ENCODE data around the gene FCN1. TPM values are rescaled to one million over a fixed set of nuclear protein-coding genes. Genes with fewer than 3 reads are reported as not detected.
"Not testable (repeated sequence)": the region's sequence is repeated elsewhere in the genome, so short reads cannot be mapped to it uniquely, and the experiment has no call there.

The FCN1 gene
- total and polyA plus RNA-seq, 2 donors = 1.9 to 3.6 TPM

- no peak overlapping the region for H3K27ac ChIP-seq (ENCODE audit: low read depth)
- H3K4me1 ChIP-seq (ENCODE audit: insufficient read depth) = no peaks in the 10 kb centered on the region
- DNase-seq (ENCODE audit: extremely low spot score) = no peak
- 86% methylated on average over 17 of the region's 17 CpGs for WGBS
- H3K4me3 ChIP-seq (ENCODE audit: low read depth, low read length) = no peak overlapping the region
- H3K36me3 ChIP-seq (ENCODE audit: insufficient read depth) = no peaks in the 10 kb centered on the region
Observed at GRCh38 chr9:134869554-134870300, 48.0 kb downstream of the FCN1 start.

- no peak overlapping the region for H3K4me3 ChIP-seq (ENCODE audit: low read depth, low read length)
- H3K36me3 ChIP-seq (ENCODE audit: insufficient read depth) = no peaks in the 10 kb centered on the region
- H3K4me1 ChIP-seq (ENCODE audit: insufficient read depth) = no peaks in the 10 kb centered on the region
- no peak for DNase-seq (ENCODE audit: extremely low spot score)
- WGBS = 88% methylated on average over 25 of the region's 25 CpGs
- H3K27ac ChIP-seq (ENCODE audit: low read depth) = no peak overlapping the region
Observed at GRCh38 chr9:134868751-134869553, 48.8 kb downstream of the FCN1 start.

GRCh38 chr9:134867917-134868750, 49.6 kb downstream of the FCN1 start:
- no peak for DNase-seq (ENCODE audit: extremely low spot score)
- no peak overlapping the region for H3K4me3 ChIP-seq (ENCODE audit: low read depth, low read length)
- no peak overlapping the region for H3K27ac ChIP-seq (ENCODE audit: low read depth)
- no peaks in the 10 kb centered on the region for H3K4me1 ChIP-seq (ENCODE audit: insufficient read depth)
- WGBS = 94% methylated on average over 22 of the region's 22 CpGs
- H3K36me3 ChIP-seq (ENCODE audit: insufficient read depth) = no peaks in the 10 kb centered on the region

GRCh38 chr9:134864821-134865190, 52.9 kb downstream of the FCN1 start:
- Histone ChIP-seq H3K36me3 (ENCODE audit: insufficient read depth) (no peaks in the 10 kb centered on the region), H3K4me1 (ENCODE audit: insufficient read depth) (no peaks in the 10 kb centered on the region), H3K27ac (ENCODE audit: low read depth) (no peak overlapping the region), H3K4me3 (ENCODE audit: low read depth, low read length) (no peak overlapping the region)
- DNase-seq (ENCODE audit: extremely low spot score) = no peak
- WGBS = 91% methylated on average over 13 of the region's 13 CpGs

- no peaks in the 10 kb centered on the region for H3K4me1 ChIP-seq (ENCODE audit: insufficient read depth)
- no peaks in the 10 kb centered on the region for H3K36me3 ChIP-seq (ENCODE audit: insufficient read depth)
- no peak overlapping the region for H3K4me3 ChIP-seq (ENCODE audit: low read depth, low read length)
- no peak overlapping the region for H3K27ac ChIP-seq (ENCODE audit: low read depth)
- 60% methylated on average over 28 of the region's 28 CpGs for WGBS
- DNase-seq (ENCODE audit: extremely low spot score) = no peak
Observed at GRCh38 chr9:134863941-134864820, 53.5 kb downstream of the FCN1 start.

GRCh38 chr9:134863306-134863902, 54.3 kb downstream of the FCN1 start:
- Histone ChIP-seq H3K36me3 (ENCODE audit: insufficient read depth) (no peaks in the 10 kb centered on the region), H3K4me1 (ENCODE audit: insufficient read depth) (no peaks in the 10 kb centered on the region), H3K27ac (ENCODE audit: low read depth) (no peak overlapping the region), H3K4me3 (ENCODE audit: low read depth, low read length) (no peak overlapping the region)
- no peak for DNase-seq (ENCODE audit: extremely low spot score)
- 96% methylated on average over 16 of the region's 16 CpGs for WGBS

- no peak overlapping the region for H3K27ac ChIP-seq (ENCODE audit: low read depth)
- DNase-seq (ENCODE audit: extremely low spot score) = no peak
- 92% methylated on average over 17 of the region's 17 CpGs for WGBS
- no peaks in the 10 kb centered on the region for H3K4me1 ChIP-seq (ENCODE audit: insufficient read depth)
- no peaks in the 10 kb centered on the region for H3K36me3 ChIP-seq (ENCODE audit: insufficient read depth)
- no peak overlapping the region for H3K4me3 ChIP-seq (ENCODE audit: low read depth, low read length)
Observed at GRCh38 chr9:134861595-134862334, 55.9 kb downstream of the FCN1 start.

- WGBS = 89% methylated on average over 13 of the region's 13 CpGs
- DNase-seq (ENCODE audit: extremely low spot score) = no peak
- no peak overlapping the region for H3K27ac ChIP-seq (ENCODE audit: low read depth)
- no peaks in the 10 kb centered on the region for H3K36me3 ChIP-seq (ENCODE audit: insufficient read depth)
- H3K4me1 ChIP-seq (ENCODE audit: insufficient read depth) = no peaks in the 10 kb centered on the region
- no peak overlapping the region for H3K4me3 ChIP-seq (ENCODE audit: low read depth, low read length)
Observed at GRCh38 chr9:134860510-134860909, 57.2 kb downstream of the FCN1 start.

- DNase-seq (ENCODE audit: extremely low spot score) = no peak
- no peak overlapping the region for H3K4me3 ChIP-seq (ENCODE audit: low read depth, low read length)
- no peaks in the 10 kb centered on the region for H3K4me1 ChIP-seq (ENCODE audit: insufficient read depth)
- H3K36me3 ChIP-seq (ENCODE audit: insufficient read depth) = no peaks in the 10 kb centered on the region
- no peak overlapping the region for H3K27ac ChIP-seq (ENCODE audit: low read depth)
- WGBS = 69% methylated on average over 11 of the region's 11 CpGs
Observed at GRCh38 chr9:134858051-134858841, 59.5 kb downstream of the FCN1 start.

- H3K4me3 ChIP-seq (ENCODE audit: low read depth, low read length); H3K27ac ChIP-seq (ENCODE audit: low read depth); DNase-seq (ENCODE audit: extremely low spot score); H3K4me1 ChIP-seq (ENCODE audit: insufficient read depth); H3K36me3 ChIP-seq (ENCODE audit: insufficient read depth): not testable (repeated sequence)
- 93% methylated on average over 2 of the region's 2 CpGs for WGBS
Observed at GRCh38 chr9:134857451-134857850, 60.3 kb downstream of the FCN1 start.

- Histone ChIP-seq H3K36me3 (ENCODE audit: insufficient read depth) (no peaks in the 10 kb centered on the region), H3K27ac (ENCODE audit: low read depth) (no peak overlapping the region), H3K4me3 (ENCODE audit: low read depth, low read length) (no peak overlapping the region), H3K4me1 (ENCODE audit: insufficient read depth) (no peaks in the 10 kb centered on the region)
- 81% methylated on average over 9 of the region's 9 CpGs for WGBS
- DNase-seq (ENCODE audit: extremely low spot score) = no peak
Observed at GRCh38 chr9:134855900-134856377, 61.8 kb downstream of the FCN1 start.
